Measurements from ENCODE around the gene GNB5. TPM values are rescaled to one million over a fixed set of nuclear protein-coding genes. Genes with fewer than 3 reads are reported as not detected.
"Not testable (repeated sequence)": the region's sequence is repeated elsewhere in the genome, so short reads cannot be mapped to it uniquely, and the experiment has no call there.

GNB5 gene
- total RNA-seq, 1 donor: 58.3 TPM

GRCh38 chr15:52085299-52085698 lies 105.9 kb downstream of the GNB5 start:
- no peak overlapping the region for H3K4me3 ChIP-seq (ENCODE audit: low read depth, low read length)
- TF ChIP-seq CTCF (IDR thresholded peaks at IDR 0.05; ENCODE audit: insufficient read depth, low read depth, low read length): no peak
- no peak for DNase-seq (ENCODE audit: low read depth)

GRCh38 chr15:52083603-52084002 lies 107.6 kb downstream of the GNB5 start:
- TF ChIP-seq CTCF (IDR thresholded peaks at IDR 0.05; ENCODE audit: insufficient read depth, low read depth, low read length): no peak
- DNase-seq (ENCODE audit: low read depth): no peak

GRCh38 chr15:52083037-52083359 lies 108.2 kb downstream of the GNB5 start:
- H3K4me3 ChIP-seq (ENCODE audit: low read depth, low read length); DNase-seq (ENCODE audit: low read depth): not testable (repeated sequence)

More at GRCh38 chr15:52083603-52084002, 107.6 kb downstream of the GNB5 start:
- no peak overlapping the region for H3K4me3 ChIP-seq (ENCODE audit: low read depth, low read length)

GRCh38 chr15:52082197-52083036 lies 108.8 kb downstream of the GNB5 start:
- peak; percentile 61 for DNase-seq (ENCODE audit: low read depth)
- H3K4me3 ChIP-seq (ENCODE audit: low read depth, low read length): no peak overlapping the region
- TF ChIP-seq CTCF (IDR thresholded peaks at IDR 0.05; ENCODE audit: insufficient read depth, low read depth, low read length): peak; percentile 2

- H3K4me3 ChIP-seq (ENCODE audit: low read depth, low read length): no peak overlapping the region
- TF ChIP-seq CTCF (IDR thresholded peaks at IDR 0.05; ENCODE audit: insufficient read depth, low read depth, low read length): no peak
- DNase-seq (ENCODE audit: low read depth): no peak
These were observed 110.3 kb downstream of the GNB5 start for GRCh38 chr15:52080706-52081392.

- no peak for TF ChIP-seq CTCF (IDR thresholded peaks at IDR 0.05; ENCODE audit: insufficient read depth, low read depth, low read length)
- DNase-seq (ENCODE audit: low read depth): no peak
- no peak overlapping the region for H3K4me3 ChIP-seq (ENCODE audit: low read depth, low read length)
These were observed 111.2 kb downstream of the GNB5 start for GRCh38 chr15:52080031-52080430.

GRCh38 chr15:52078876-52079700 lies 112.1 kb downstream of the GNB5 start:
- TF ChIP-seq CTCF (IDR thresholded peaks at IDR 0.05; ENCODE audit: insufficient read depth, low read depth, low read length): peak; percentile 89
- H3K4me3 ChIP-seq (ENCODE audit: low read depth, low read length): no peak overlapping the region
- DNase-seq (ENCODE audit: low read depth): peak; percentile 78
